ENCODE data around the gene CST9L. TPM values are rescaled to one million over a fixed set of nuclear protein-coding genes. Genes with fewer than 3 reads are reported as not detected.

The CST9L gene
- total RNA-seq, 4 donors from 2014 or later, result not detected

- TF ChIP-seq, protein P1, sequence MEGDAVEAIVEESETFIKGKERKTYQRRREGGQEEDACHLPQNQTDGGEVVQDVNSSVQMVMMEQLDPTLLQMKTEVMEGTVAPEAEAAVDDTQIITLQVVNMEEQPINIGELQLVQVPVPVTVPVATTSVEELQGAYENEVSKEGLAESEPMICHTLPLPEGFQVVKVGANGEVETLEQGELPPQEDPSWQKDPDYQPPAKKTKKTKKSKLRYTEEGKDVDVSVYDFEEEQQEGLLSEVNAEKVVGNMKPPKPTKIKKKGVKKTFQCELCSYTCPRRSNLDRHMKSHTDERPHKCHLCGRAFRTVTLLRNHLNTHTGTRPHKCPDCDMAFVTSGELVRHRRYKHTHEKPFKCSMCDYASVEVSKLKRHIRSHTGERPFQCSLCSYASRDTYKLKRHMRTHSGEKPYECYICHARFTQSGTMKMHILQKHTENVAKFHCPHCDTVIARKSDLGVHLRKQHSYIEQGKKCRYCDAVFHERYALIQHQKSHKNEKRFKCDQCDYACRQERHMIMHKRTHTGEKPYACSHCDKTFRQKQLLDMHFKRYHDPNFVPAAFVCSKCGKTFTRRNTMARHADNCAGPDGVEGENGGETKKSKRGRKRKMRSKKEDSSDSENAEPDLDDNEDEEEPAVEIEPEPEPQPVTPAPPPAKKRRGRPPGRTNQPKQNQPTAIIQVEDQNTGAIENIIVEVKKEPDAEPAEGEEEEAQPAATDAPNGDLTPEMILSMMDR (IDR thresholded peaks at IDR 0.05; ENCODE audit: low read depth), result no peak
Observed at GRCh38 chr20:23519556-23519955, 48.7 kb downstream of the CST9L start.

DNA sequence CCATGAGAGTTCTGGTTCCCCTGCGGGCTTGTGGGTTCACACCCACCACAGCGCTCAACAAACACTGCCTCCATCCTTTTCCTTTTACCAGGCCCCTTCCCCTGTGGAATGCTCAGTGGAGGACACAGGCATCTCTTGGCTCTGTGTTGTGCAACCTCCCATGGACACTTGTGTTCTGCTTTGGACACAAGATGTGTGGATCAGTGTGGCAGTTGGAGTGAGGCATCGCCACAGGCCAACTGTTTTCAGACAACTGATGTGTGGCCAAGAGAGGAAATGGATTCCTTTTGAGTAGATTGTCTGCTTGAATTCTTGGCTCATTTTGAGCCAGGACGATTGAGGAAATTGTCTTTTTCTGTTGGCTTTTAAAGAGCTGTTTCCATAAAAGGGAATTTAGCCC, 50.6 kb downstream of the CST9L start:
- TF ChIP-seq, protein P1 (IDR thresholded peaks at IDR 0.05; ENCODE audit: low read depth), result no peak

DNA sequence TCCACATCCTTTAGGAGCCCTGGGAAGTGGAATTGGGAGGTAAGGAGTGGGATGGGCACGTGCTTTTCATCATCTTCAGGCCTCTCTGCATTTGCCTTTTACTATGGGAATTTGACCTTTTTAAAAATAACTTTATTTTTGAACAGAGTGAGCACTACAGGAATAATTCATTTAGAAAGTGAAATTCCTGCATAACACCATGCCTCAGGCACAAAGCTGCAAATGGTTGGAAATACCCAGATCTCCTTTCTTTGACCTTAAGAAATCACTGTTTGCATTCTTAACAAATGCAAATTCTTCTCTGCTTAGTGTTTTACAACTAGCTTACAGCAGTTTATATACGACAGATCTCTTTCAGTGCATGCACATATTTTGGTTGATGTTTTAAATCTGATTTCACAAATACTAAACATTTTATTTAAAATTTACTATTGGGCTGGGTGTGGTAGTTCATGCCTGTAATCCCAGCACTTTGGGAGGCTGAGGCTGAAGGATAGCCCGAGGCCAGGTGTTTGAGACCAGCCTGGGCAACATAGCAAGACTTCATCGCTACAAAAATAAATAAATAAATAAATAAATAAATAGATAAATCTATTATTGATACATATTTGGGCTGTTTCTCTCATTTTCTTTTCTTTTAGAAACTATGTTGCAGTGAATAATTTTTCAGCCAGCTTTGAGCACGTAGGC, 52.9 kb downstream of the CST9L start:
- TF ChIP-seq, protein P1 (IDR thresholded peaks at IDR 0.05; ENCODE audit: low read depth), result no peak

DNA sequence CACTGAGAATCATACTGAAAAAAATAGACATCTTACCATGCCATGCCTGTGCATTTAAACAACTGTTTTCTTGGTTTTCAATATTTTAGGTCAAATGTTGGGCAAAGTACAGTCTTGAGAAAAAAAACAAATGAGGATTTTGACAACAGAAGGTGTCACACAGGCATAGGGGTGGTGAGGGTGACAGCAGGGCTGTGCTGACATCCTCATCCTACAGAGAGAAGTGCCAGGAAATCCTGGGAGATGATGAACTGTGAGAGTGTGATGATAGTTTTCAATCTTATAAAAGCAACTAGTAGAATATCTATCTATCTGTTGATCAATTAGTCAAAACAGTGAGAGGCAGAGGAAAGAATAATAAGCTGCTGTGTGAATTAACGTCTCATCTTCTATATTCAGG, 53.4 kb downstream of the CST9L start:
- TF ChIP-seq, protein P1 (IDR thresholded peaks at IDR 0.05; ENCODE audit: low read depth), result no peak

Other genes with a start within 250 kb of the CST9L start
- gene NXT1, start 217.7 kb downstream of the CST9L start, total RNA-seq, result 10 to 100 TPM; 19.8 to 23.8 (median 21.9) TPM
- 10 to 100 TPM in 3 of 4 donors, 1 to 10 TPM in 1; 9.2 to 17.2 (median 11.1) TPM for gene GZF1, start 206.3 kb downstream of the CST9L start, total RNA-seq
- gene NAPB, start 147.0 kb downstream of the CST9L start, total RNA-seq, result 10 to 100 TPM; 12.4 to 15.6 (median 13.6) TPM
- gene CSTL1, start 128.8 kb downstream of the CST9L start, total RNA-seq, result not detected
- gene CST11, start 115.6 kb downstream of the CST9L start, total RNA-seq, result not detected
- gene CST8, start 77.4 kb downstream of the CST9L start, total RNA-seq, result not detected
- not detected for gene CST9, start 37.4 kb upstream of the CST9L start, total RNA-seq
- gene CST3, start 69.5 kb upstream of the CST9L start, total RNA-seq, result 1,000 to 10,000 TPM in 3 of 4 donors, 100 to 1,000 TPM in 1; 987 to 1,957 (median 1,358) TPM
- gene CST4, start 120.6 kb upstream of the CST9L start, total RNA-seq, result not detected
- not detected for gene CST1, start 182.5 kb upstream of the CST9L start, total RNA-seq

Measured in subcutaneous adipose tissue (tissue), 4 donors.